ENCODE data around the gene VIL1. TPM values are rescaled to one million over a fixed set of nuclear protein-coding genes. Genes with fewer than 3 reads are reported as not detected.
A peak's percentile ranks its signal among the peaks of the same experiment; 100 is the strongest.

The VIL1 gene
- total and polyA plus RNA-seq, 9 of the 15 experiments (the other 6 are each of a cell fraction or from before 2014, with no cell fraction given) = 0.51 to 2.7 (median 1.2) TPM

DNA sequence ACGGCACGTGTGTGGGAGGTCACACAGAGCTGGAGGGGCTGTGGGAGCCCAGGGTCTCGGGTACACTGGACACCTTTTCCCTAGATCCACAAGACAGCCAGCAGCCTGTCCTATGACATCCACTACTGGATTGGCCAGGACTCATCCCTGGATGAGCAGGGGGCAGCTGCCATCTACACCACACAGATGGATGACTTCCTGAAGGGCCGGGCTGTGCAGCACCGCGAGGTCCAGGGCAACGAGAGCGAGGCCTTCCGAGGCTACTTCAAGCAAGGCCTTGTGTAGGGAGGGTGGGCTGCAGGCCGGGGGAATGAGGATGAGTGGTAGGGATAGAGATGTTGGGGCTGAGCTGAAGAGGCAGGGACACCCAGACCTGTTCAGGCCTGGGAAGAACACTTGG, 6.6 kb downstream of the VIL1 start:
- H3K9ac ChIP-seq (ENCODE audit: insufficient read depth in 1 of 2, low read depth in 2 of 2, low read length in 2 of 2) = peak overlapping the region in 1 of 2 experiments; percentile 58; a peak in 1 of 4 replicates
- FAIRE-seq = no peak
- H3K4me2 ChIP-seq (ENCODE audit: insufficient read depth, low read length) = no peak overlapping the region
- no peaks in the 10 kb centered on the region for H3K27me3 ChIP-seq (ENCODE audit: control insufficient read depth in 2 of 2, insufficient read depth in 2 of 2, low read length in 2 of 2)
- BruUV-seq (replicated peaks) = no TSS peak
- H3K79me2 ChIP-seq (ENCODE audit: control insufficient read depth, insufficient read depth, low read length) = no peaks in the 10 kb centered on the region
- peaks cover 31 to 63% of the 10 kb centered on the region in 2 experiments for H3K4me1 ChIP-seq (replicated peaks in 1 of 2; ENCODE audit: control insufficient read depth in 2 of 2, insufficient read depth in 2 of 2, low read length in 2 of 2)
- no peak overlapping the region for H3K4me3 ChIP-seq
- ChIA-PET CTCF (ENCODE audit: low intra/inter-chr PET ratio) (no interaction called here), POLR2A (no interaction called here)
- ATAC-seq = no peak
- intact Hi-C loops (cut with micrococcal nuclease) = no loop called here
- no peak overlapping the region for H2AFZ ChIP-seq (ENCODE audit: low read depth, low read length)
- TF ChIP-seq WHSC1 (IDR thresholded peaks at IDR 0.05; ENCODE audit: low read length) (no peak), HSF4 (CRISPR knock-in tag; IDR thresholded peaks at IDR 0.05; ENCODE audit: borderline replicate concordance) (no peak), TAF15 (IDR thresholded peaks at IDR 0.05; ENCODE audit: low read depth, low read length) (no peak), ZBTB12 (CRISPR knock-in tag; IDR thresholded peaks at IDR 0.05) (no peak), NR0B1 (IDR thresholded peaks at IDR 0.05; ENCODE audit: partially characterized antibody) (no peak), FOXA1 (IDR thresholded peaks at IDR 0.05; ENCODE audit: borderline replicate concordance) (no peak), RBM39 (optimal IDR thresholded peaks at IDR 0.05; ENCODE audit: low read depth, low read length) (no peak), LEF1 (IDR thresholded peaks at IDR 0.05) (no peak)
- TF ChIP-seq, protein P1, sequence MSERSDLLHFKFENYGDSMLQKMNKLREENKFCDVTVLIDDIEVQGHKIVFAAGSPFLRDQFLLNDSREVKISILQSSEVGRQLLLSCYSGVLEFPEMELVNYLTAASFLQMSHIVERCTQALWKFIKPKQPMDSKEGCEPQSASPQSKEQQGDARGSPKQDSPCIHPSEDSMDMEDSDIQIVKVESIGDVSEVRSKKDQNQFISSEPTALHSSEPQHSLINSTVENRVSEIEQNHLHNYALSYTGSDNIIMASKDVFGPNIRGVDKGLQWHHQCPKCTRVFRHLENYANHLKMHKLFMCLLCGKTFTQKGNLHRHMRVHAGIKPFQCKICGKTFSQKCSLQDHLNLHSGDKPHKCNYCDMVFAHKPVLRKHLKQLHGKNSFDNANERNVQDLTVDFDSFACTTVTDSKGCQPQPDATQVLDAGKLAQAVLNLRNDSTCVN (CRISPR knock-in tag; IDR thresholded peaks at IDR 0.05) = no peak
- no peaks in the 10 kb centered on the region for H3K9me1 ChIP-seq (ENCODE audit: control insufficient read depth, insufficient read depth, low read length)
- WGBS (ENCODE audit: insufficient coverage, low coverage, missing lambda C conversion rate) = 75% methylated on average over 9 of the region's 10 CpGs
- no peak overlapping the region for H3K27ac ChIP-seq (ENCODE audit: extremely low read depth, low read depth, low read length)
- in situ Hi-C loops (cut with MboI) = no loop called here
- H3K9me3 ChIP-seq (replicated peaks; ENCODE audit: control insufficient read depth, insufficient read depth, low read depth, low read length) = no peaks in the 10 kb centered on the region
- H4K20me1 ChIP-seq (replicated peaks; ENCODE audit: control insufficient read depth, insufficient read depth, low read length) = no peaks in the 10 kb centered on the region
- no peak for DNase-seq (ENCODE audit: extremely low read depth in 1 of 4, low spot score in 3 of 4)
- H3K36me3 ChIP-seq (ENCODE audit: control insufficient read depth, insufficient read depth, low read length) = no peaks in the 10 kb centered on the region

Data from K562 (cell line).